HL-60/S4 treated with retinoic acid at 250 ng/mL for 4 days and 3 days (cell line): ENCODE measurements around the gene DPYSL3.
"Not testable (repeated sequence)": the region's sequence is repeated elsewhere in the genome, so short reads cannot be mapped to it uniquely, and the experiment has no call there.

Experiments
- in situ Hi-C: fragments of 300-500 bp; cut with MboI; formaldehyde crosslinking; loops from 2 replicates; pipeline ENCODE4 v1.7.0; 2022; ENCODE audit warnings: low sequenced_read_pairs

DPYSL3 gene

DNA sequence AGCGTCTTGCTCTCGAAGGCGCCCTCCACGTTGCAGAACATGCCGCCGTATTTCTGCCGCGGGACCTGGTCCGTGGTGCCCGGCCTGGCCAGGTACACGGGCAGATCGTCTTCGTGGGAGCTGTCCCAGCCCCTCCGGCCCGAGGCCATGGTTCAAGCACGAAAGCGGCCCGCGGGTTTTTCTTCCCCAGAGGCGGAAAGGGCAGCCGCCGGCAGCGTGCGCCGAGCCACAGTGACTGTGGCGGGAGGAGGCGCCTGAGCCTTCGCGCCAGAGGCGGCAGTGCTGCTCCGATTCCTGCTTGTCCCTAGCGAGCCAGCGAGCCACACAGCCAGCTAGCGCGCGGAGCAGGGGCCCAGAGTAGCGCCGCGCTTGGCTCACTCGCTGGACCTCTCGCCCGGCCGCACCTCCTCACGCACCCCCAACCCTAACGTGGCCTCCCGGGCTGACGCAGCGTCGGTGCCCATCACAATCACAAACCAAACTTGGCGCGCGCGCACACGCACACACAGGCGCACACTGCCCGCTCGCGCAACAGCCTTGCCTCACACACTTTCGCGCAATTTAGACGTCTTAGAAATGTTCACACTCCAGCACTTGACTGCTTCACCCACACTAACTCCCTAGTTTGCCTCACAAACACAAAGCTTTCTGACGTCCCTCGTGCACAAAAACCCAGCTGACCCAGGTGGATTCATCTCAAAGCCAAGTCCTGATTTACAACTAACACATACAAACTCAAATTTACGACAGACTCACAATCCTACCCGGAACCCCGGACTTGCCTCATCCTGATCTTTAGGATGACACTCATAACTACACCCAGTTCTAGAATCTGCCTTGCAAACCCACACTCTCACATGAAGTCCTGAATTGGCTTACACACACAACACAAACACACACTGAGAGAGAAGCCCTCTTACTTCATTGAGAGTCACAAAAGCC lies at the start of gene DPYSL3:
Gene DPYSL3, minus strand, starts transcription at position 359 of the 942 bp plus-strand sequence. Its CDS starts 210 bp downstream, at position 149.
- in situ Hi-C loops = no loop called here

DNA sequence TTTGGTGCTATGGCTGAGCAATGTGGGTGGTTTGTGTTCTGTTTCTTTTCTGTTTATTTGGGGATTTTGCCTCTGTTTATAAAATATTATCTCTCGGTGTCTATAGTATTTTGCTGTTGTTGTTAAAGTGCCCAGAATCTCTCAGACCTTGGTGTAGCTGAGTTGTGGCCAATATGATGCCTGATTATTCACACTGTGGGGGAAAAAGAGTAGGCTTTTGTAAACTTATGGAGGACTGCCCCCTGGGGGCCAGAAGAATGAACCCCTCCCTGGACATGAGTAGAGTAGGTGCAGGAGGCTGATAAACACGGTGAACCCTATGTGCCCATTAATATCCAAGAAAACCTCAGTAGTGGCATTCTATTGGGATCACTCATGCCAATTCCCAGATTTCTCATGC lies 49.0 kb upstream of the DPYSL3 start:
- in situ Hi-C loops = no loop called here

DNA sequence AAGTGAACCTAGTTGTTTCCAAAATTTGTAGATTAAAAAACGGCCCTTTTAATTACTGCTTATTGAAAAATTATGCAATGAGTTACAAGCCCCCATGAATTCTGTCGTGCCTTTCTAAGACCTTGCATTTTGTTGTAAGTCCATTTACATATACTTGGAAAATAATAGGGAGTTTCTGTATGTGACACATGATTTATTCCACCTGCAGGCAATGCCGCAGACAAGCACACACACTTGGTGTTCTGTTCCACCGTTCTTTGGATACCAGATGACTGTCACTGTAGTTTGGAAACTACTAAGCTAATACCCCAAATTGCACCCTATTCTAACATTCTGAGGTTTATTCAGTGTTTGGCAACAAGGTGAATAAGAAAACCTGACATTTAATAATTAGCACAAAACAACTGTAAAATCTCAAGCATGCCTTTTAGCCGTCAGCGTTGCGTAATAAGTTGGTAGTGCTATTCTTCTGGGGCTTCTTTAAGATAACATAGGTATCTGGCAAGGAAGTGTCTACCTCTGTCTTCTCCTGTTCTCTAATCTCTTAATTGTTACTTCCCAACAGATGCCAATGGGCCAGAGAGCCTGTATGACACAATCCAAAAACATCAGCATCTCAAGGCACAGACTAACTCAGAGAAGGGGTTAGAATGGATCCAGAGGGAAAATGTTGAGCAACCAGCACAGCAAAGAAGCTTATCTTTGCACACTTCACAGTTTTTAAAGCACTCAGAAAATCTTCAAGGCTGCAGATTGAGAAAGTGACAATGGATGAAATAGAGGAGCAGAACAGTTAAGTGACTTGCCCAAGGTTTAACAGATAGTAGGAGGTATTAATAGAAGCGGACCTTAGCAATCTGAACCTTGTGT lies 48.2 kb upstream of the DPYSL3 start:
- in situ Hi-C loops = no loop called here

DNA sequence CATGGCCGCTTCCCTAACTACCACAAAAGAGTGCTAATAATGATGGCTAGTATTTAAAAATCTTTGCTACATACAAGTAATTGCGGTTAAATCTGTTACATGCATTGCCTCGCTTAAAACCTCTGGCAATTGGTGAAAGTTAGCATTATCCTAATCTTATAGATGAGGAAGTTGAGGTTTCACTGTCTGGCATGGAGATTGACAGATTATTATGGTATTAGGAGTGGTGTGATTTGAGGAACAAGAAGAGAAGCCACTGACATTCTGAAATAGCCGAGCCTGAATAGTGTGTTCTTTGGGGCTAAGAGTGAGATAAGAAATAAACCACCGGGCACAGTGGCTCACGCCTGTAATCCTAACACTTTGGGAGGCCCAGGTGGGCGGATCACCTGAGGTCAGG lies 45.3 kb upstream of the DPYSL3 start:
- in situ Hi-C loops = no loop called here

DNA sequence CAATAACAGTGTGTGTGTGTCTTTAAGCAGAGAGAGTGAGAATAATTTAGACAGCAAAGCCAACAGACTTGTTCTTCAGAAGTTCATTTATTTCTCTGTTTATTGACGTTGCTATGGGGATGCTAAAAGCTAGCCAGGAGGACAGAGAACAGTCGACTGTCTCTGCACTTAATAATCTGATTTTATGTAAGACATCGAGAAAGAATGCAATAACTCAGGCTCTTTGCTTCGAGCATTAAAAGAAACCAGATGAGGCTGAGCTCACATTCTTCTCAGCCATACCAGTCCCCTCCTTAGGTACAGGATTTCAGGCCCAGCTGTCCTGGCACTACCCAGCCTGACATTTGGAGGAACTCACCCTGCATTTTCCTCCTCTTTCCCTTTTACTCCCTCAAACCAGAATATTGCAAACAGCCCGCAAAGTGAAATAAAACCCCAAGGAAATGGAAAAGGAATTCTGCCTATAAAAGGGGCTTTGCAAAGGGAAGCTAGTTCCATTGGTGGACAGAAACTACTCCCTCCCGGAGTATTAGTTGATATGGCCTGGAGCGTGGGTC lies 44.5 kb upstream of the DPYSL3 start:
- in situ Hi-C loops = no loop called here

DNA sequence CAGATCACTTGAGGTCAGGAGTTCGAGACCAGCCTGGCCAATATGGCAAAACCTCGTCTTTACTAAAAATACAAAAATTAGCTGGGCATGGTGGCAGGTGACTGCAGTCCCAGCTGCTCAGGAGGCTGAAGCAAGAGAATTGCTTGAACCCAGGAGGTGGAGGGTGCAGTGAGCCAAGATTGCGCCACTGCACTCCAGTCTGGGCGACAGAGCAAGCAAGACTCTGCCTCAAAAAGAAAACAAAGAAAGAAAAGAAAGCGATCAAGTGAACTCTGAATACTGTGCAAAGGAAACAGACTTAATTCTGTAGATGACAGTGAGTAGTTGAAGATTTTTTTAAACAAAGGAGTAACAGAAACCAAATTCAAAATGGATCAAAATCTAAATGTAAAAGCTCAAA lies 43.9 kb upstream of the DPYSL3 start:
- in situ Hi-C loops = not testable (repeated sequence)

DNA sequence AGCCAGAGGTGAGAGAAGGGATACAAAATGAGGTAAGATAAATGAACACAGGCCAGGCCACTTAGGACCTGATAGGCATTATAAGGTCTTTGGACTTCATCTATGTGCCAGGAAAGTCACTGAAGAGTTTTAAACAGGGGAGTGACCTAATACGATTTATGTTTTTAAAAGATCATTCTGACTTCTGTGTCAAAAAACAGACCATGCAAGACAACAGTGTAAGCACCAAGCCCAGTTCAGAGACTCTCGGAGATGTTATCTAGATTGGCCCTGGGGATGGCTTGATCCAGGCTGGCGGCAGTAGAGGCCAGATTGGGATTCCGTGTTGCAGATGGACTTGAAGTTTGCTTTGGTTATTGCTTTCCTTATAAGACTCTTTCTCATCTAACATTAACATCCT lies 43.0 kb upstream of the DPYSL3 start:
- in situ Hi-C loops = no loop called here

DNA sequence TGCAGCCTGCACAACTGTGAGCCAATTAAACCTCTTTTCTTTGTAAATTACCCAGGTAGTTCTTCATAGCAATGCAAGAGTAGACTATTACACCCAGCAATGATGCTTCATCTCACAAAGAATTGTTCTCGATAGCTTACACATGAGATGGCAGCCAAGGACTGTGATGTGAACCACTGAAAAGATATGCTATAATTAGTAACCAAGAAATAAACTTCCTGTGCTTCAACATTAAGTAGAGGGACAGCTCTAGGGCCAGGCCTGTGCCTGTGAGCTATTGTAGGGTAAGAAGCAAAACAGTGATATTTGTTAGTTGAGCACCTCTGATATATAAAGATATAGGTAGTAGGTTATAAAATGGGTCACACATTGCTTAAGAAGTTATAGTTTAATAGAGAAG lies 41.8 kb upstream of the DPYSL3 start:
- in situ Hi-C loops = no loop called here

DNA sequence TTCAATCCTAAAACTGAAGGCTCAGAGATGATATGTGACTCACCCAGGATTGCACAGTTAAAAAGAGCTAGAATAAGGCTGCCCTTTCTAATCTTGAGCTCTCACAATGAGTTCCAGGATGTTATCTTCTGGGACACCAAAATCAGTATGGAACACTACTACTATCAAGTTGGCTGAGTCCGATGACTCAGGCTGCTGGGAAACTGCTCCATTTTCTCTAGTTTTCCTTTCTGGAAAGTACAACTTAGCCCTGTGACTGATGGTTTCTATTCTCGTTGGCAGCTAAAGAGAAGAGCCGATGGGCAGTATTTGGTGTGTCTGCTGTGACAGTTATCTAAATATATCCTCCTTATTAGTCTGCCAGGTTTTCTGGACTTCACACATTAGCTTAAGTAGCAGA lies 37.9 kb upstream of the DPYSL3 start:
- in situ Hi-C loops = no loop called here

DNA sequence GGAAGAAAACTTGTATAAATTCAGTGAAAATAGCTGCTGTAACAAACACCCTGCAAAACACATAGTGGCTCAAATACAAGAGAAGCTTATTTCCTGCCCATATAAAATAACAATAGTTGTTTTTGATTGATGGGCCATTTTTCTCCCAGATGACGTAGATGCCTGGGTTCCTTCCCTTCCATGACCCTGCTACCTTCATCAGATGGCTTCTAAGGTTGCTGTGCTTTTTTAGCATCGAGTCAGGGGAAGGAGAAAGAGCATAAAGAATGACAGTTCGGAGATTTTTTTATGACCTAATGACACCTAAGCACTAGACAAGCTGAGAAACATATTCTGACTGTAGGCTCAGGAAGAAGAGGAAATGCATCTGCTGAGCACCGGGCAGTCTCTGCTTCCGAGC lies 34.7 kb upstream of the DPYSL3 start:
- in situ Hi-C loops = no loop called here

DNA sequence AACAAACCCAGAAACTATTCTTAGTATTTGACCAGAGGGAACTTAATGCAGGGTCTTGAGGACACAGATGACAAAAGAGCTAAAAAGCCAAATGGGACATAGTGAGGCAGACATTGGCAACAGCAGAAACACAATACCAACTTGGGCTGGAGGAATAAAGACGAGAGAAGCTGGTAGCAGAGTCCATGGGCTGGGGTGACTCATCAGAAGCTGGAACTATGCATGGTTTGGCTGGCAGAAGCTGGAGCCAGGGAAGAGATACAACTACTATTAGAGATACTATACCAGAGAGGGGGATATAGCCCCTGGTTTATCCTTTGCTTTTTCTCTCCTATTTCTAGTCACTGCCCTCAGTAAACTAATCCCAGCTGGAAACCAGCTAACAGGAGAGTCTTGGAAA lies 29.2 kb upstream of the DPYSL3 start:
- in situ Hi-C loops = no loop called here

DNA sequence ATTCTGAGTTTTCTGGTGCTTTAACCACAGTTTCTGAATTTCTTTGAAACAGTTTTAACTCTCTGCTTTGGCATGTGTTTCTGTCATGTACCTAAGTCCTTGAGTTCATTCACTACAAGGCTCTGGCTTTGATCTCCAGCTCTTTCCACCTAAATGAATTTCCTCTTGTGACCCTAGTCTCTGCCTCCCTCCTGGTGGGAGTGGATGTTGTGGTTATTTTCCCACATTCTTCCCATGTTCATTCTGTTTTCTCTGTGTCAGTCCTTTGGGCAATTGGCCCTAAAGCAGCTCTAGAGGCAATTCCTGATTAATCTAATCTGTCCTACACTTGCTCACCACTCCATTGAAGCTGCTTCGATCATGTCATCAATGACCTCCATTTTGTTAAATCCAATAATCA lies 28.4 kb upstream of the DPYSL3 start:
- in situ Hi-C loops = no loop called here

DNA sequence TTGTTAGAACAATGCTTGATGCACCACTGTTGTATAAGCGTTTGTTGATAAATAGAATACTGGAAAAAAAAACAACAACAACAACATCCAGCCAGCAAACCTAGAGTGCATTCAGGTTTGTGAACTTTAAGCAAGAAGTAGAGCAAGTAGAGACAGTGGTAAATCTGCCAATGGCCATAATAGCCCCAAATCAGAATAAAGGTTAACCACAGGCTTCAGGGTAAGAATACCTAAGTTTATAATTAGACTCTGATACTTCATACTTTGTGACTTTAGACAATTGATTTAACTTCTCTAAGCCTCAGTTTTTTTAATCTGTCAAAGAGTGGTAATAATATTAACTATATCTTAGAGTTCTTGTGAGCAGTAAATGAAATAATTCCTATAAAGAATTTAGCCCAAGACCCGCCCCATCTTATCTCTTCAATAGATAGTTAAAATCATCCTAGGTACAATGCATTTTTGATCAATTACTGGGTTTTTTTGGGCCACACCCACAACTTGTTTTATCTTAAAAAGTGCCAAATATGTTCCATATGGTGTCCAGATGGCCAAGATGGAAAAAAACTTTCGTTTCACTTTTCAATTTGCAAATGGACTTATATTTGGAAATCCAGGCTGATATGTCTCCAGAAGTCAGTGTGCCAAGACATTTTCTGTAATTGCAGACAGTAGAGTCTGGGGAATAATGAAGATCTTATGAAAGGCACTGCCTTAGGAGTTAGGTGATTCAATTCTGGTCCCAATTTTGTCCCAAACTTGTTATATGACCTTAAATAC lies 24.5 kb upstream of the DPYSL3 start:
- in situ Hi-C loops = no loop called here

DNA sequence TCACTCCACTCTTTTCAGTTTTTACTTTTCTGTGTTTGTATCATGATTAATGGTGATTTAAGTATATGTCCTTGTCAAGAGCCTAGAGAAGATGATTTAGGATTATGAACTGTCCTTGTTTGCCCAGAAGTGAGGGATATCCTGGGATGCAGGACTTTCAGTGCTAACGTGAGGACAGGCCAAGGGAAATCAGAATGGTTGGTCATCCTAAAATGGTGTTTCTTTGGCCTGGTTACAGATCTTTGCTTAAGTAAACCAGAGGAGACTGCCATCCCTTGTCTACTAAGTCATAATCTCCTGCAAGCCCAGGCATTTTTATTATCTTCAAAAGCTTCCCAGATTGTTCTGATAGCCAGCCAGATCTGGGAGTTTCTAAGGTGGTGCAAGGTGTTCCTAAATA lies 22.3 kb upstream of the DPYSL3 start:
- in situ Hi-C loops = no loop called here

DNA sequence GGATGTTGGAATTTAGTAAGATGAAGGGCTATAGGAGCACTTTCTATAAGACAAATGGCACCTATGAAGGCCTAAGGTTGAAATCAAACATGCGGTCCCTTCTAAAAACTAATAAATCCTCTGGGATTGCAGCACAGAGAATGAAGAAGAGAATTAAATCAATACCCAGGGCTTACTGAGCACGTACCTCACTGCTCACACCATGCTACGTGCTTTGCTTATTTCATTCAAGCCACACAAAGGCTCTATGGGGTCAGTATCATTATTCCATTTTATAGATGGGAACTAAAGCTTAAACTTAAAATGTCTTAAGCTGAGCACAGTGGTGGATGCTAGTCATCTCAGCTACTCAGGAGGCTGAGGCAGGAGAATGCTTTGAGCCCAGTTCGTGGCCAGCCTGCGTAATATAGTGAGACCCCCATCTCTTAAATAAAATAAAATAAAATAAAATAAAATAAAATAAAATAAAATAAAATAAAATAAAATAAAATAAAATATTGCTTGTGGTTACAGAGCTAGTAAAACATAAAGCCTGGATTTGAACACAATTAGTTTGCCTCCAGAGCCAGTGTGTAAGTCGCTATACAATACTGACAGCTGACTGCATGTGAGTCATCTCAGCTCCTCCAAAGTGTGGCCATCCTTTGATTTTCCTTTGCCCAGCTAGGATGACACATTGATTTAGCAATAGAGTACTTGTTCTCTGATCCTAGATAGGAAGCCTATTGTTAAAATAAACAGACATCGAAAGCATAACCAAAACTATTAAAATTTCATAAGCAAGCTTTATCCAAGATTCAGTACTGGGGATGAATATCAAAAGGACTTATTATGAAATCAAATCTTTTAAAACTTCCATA lies 20.9 kb upstream of the DPYSL3 start:
- in situ Hi-C loops = no loop called here

DNA sequence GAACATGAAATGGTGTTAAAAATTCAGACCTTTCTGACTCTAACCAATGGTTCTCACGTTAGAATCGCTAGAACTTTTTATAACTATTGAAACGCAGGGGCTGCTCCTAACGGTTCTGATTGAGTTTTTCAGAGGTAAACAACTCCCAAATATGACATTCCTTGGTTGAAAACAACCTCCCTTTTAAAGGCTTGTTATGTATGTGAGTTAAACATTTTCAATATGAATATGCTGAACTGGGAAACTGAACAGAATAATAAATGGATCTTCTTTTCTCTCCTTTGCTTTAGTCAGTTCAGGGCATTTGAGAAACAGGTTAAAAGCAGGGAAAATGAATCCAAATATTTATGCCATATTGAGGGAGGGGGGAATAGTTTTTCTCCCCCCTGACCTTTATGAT lies 13.2 kb upstream of the DPYSL3 start:
- in situ Hi-C loops = no loop called here

DNA sequence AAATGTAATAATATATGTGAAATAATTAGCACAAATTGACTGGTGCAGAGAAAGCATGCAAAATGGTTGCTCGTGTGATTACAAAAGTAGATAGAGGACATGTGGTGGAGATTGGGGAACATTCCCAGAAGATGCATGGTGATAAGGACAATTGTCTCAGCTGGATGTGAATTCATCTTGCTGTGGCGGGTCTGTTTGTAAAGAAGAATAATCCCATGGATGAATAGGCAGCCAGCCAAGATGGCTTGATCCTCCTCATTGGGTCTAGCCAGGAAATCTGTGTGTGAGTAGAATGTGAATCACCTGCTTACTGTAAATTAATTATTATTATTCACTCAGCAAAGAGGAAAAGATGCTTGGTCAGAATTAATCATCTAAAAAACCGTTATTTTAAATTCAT lies 12.6 kb upstream of the DPYSL3 start:
- in situ Hi-C loops = no loop called here

DNA sequence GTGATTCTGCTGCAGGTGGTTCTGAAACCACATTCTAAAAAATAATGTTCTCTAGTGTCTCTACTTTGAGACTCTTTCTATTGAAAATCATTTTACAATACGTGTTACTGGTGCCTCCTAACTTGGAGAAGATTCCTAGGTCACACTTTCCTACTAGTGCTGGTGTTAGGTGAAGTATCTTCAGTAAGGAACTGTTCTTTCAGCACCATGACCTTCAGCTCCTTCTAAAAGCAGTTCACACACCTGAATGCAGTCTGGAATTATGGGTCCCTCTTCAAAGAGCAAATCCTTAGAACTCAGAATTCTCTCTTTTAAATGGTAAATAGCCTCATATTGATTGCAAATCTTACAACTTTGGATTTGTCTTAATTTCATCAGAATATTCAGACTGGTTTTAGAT lies 10.6 kb upstream of the DPYSL3 start:
- in situ Hi-C loops = no loop called here

DNA sequence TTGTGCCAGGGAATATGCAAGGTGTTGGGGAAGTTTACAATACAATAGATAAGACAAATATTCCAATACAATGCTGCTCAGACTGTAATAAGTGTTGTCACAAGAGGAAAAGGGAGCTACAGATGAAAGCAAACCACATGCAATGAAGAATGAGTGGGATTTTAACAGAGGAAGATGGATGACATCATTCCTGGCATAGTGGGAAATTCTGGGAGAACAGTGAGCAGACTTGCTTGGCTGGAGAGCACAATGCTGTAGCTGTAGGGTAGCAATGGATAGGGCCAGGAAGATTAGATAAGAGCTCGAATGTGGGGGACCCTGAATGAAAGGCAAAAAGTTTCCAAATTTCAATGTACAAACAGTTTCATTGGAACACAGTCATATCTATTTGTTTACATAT lies 9.5 kb upstream of the DPYSL3 start:
- in situ Hi-C loops = no loop called here

DNA sequence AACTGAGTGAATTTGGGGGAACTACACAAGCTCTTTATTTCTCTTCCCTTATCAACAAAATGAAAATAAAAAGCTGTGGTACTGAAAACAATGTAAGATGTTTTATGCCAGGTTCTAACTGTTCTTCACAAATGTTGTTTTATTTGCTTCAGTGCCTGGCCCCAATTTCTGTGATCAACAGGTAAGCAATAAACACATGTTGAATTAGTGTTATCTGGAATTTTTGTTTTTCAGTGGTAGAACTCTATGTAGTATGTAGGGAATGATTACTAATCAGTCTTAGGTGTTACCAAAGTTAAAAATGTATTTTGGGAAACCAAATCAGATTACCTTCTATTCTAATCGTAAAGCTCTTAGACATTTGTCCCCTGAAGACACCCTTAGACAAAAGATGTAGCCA lies 7.5 kb upstream of the DPYSL3 start:
- in situ Hi-C loops = no loop called here
